ENCODE measurements around the gene GPR108. TPM values are rescaled to one million over a fixed set of nuclear protein-coding genes. Genes with fewer than 3 reads are reported as not detected.

The GPR108 gene
- total and polyA plus RNA-seq, 4 donors: 21.2 to 56.6 (median 51.1) TPM

GRCh38 chr19:6685962-6686627 lies 51.3 kb downstream of the GPR108 start:
- Histone ChIP-seq H3K27me3 (ENCODE audit: control insufficient read depth, insufficient read depth, low read length) (no peaks in the 10 kb centered on the region), H3K9me3 (ENCODE audit: control insufficient read depth, insufficient read depth, low read length) (no peaks in the 10 kb centered on the region), H3K36me3 (ENCODE audit: control insufficient read depth, insufficient read depth, low read length) (no peaks in the 10 kb centered on the region), H3K4me3 (ENCODE audit: low read depth, low read length) (no peak overlapping the region), H3K4me1 (ENCODE audit: control insufficient read depth, insufficient read depth, low read length) (no peaks in the 10 kb centered on the region), H3K27ac (ENCODE audit: low read depth, low read length) (no peak overlapping the region)
- WGBS (ENCODE audit: insufficient coverage): 81% methylated on average over 14 of the region's 15 CpGs
- DNase-seq (ENCODE audit: low read depth in 4 of 6, low spot score in 6 of 6): no peak

GRCh38 chr19:6685482-6685881 lies 51.9 kb downstream of the GPR108 start:
- H3K27ac ChIP-seq (ENCODE audit: low read depth, low read length): no peak overlapping the region
- H3K4me1 ChIP-seq (ENCODE audit: control insufficient read depth, insufficient read depth, low read length): no peaks in the 10 kb centered on the region
- H3K27me3 ChIP-seq (ENCODE audit: control insufficient read depth, insufficient read depth, low read length): no peaks in the 10 kb centered on the region
- no peak for DNase-seq (ENCODE audit: low read depth in 4 of 6, low spot score in 6 of 6)
- no peaks in the 10 kb centered on the region for H3K9me3 ChIP-seq (ENCODE audit: control insufficient read depth, insufficient read depth, low read length)
- H3K4me3 ChIP-seq (ENCODE audit: low read depth, low read length): no peak overlapping the region
- WGBS (ENCODE audit: insufficient coverage): 86% methylated on average over 3 of the region's 4 CpGs
- no peaks in the 10 kb centered on the region for H3K36me3 ChIP-seq (ENCODE audit: control insufficient read depth, insufficient read depth, low read length)

- no peaks in the 10 kb centered on the region for H3K27me3 ChIP-seq (ENCODE audit: control insufficient read depth, insufficient read depth, low read length)
- no peaks in the 10 kb centered on the region for H3K9me3 ChIP-seq (ENCODE audit: control insufficient read depth, insufficient read depth, low read length)
- H3K27ac ChIP-seq (ENCODE audit: low read depth, low read length): no peak overlapping the region
- no peak overlapping the region for H3K4me3 ChIP-seq (ENCODE audit: low read depth, low read length)
- no peaks in the 10 kb centered on the region for H3K36me3 ChIP-seq (ENCODE audit: control insufficient read depth, insufficient read depth, low read length)
- DNase-seq (ENCODE audit: low read depth in 4 of 6, low spot score in 6 of 6): no peak
- no peaks in the 10 kb centered on the region for H3K4me1 ChIP-seq (ENCODE audit: control insufficient read depth, insufficient read depth, low read length)
- 89% methylated on average over 3 of the region's 4 CpGs for WGBS (ENCODE audit: insufficient coverage)
These were observed 53.4 kb downstream of the GPR108 start for GRCh38 chr19:6683971-6684370.

DNA sequence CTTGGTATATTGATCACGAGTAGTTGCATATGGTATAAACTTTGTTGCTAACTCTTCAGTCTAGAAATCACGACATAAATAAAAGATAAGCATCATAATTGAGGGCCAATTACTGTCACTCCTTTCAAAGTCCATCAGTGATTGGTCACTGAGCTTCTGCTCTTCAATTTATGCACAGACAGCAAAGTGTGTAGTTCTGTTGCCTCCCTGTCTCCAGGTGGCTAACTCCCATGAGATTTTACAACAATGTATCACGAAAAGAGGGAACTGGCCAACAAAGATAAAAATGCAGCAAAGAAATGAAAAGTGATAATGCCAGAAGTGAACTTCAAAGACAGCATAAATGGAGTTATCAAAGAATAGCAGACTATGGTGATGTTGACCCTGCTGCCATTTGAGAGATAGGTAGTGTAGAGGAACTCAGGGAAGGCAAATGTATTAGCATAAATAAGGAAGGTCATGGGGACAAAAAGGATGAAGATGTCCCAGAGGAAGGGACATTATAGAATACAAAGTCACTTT lies 54.7 kb downstream of the GPR108 start:
- Histone ChIP-seq H3K36me3 (ENCODE audit: control insufficient read depth, insufficient read depth, low read length) (no peaks in the 10 kb centered on the region), H3K4me1 (ENCODE audit: control insufficient read depth, insufficient read depth, low read length) (no peaks in the 10 kb centered on the region), H3K4me3 (ENCODE audit: low read depth, low read length) (no peak overlapping the region), H3K9me3 (ENCODE audit: control insufficient read depth, insufficient read depth, low read length) (no peaks in the 10 kb centered on the region), H3K27ac (ENCODE audit: low read depth, low read length) (no peak overlapping the region), H3K27me3 (ENCODE audit: control insufficient read depth, insufficient read depth, low read length) (no peaks in the 10 kb centered on the region)
- DNase-seq (ENCODE audit: low read depth in 4 of 6, low spot score in 6 of 6): no peak
- WGBS (ENCODE audit: insufficient coverage): no CpG with 5 or more reads among the region's 3 CpGs

GRCh38 chr19:6680141-6680540 lies 57.2 kb downstream of the GPR108 start:
- Histone ChIP-seq H3K9me3 (ENCODE audit: control insufficient read depth, insufficient read depth, low read length) (no peaks in the 10 kb centered on the region), H3K36me3 (ENCODE audit: control insufficient read depth, insufficient read depth, low read length) (no peaks in the 10 kb centered on the region), H3K4me3 (ENCODE audit: low read depth, low read length) (no peak overlapping the region), H3K4me1 (ENCODE audit: control insufficient read depth, insufficient read depth, low read length) (no peaks in the 10 kb centered on the region), H3K27me3 (ENCODE audit: control insufficient read depth, insufficient read depth, low read length) (no peaks in the 10 kb centered on the region), H3K27ac (ENCODE audit: low read depth, low read length) (no peak overlapping the region)
- DNase-seq (ENCODE audit: low read depth in 4 of 6, low spot score in 6 of 6): no peak
- WGBS (ENCODE audit: insufficient coverage): 100% methylated on average over 1 of the region's 1 CpG

Other genes with a start within 250 kb of the GPR108 start
- gene TUBB4A, start 235.3 kb downstream of the GPR108 start, total RNA-seq: 100 to 1,000 TPM in 1 of 2 donors, 10 to 100 TPM in 1; 42.2 to 121 TPM
- 100 to 1,000 TPM; 565 to 644 TPM for gene TUBB4A, start 235.3 kb downstream of the GPR108 start, polyA plus RNA-seq (ENCODE audit: insufficient read length in 2 of 2)
- gene TNFSF9, start 206.6 kb downstream of the GPR108 start, total RNA-seq: 1 to 10 TPM; 1.5 to 4.0 TPM
- gene TNFSF9, start 206.6 kb downstream of the GPR108 start, polyA plus RNA-seq (ENCODE audit: insufficient read length in 2 of 2): 1 to 10 TPM; 5.6 to 6.8 TPM
- gene CD70, start 146.4 kb downstream of the GPR108 start, total RNA-seq: not detected
- gene CD70, start 146.4 kb downstream of the GPR108 start, polyA plus RNA-seq (ENCODE audit: insufficient read length in 2 of 2): not detected
- under 1 TPM; 0.06 to 0.10 TPM for gene TNFSF14, start 67.4 kb downstream of the GPR108 start, total RNA-seq
- gene TNFSF14, start 67.4 kb downstream of the GPR108 start, polyA plus RNA-seq (ENCODE audit: insufficient read length in 2 of 2): under 1 TPM; 0.12 to 0.17 TPM
- gene C3, start 16.9 kb downstream of the GPR108 start, total RNA-seq: 100 to 1,000 TPM in 1 of 2 donors, 10 to 100 TPM in 1; 72.9 to 118 TPM
- 100 to 1,000 TPM; 104 to 163 TPM for gene C3, start 16.9 kb downstream of the GPR108 start, polyA plus RNA-seq (ENCODE audit: insufficient read length in 2 of 2)
- gene TRIP10, start 2.1 kb upstream of the GPR108 start, total RNA-seq: 10 to 100 TPM in 1 of 2 donors, 1 to 10 TPM in 1; 8.7 to 19.8 TPM
- gene TRIP10, start 2.1 kb upstream of the GPR108 start, polyA plus RNA-seq (ENCODE audit: insufficient read length in 2 of 2): 10 to 100 TPM; 14.4 to 22.8 TPM
- under 1 TPM; 0.20 to 0.50 TPM for gene SH2D3A, start 29.9 kb upstream of the GPR108 start, total RNA-seq
- gene SH2D3A, start 29.9 kb upstream of the GPR108 start, polyA plus RNA-seq (ENCODE audit: insufficient read length in 2 of 2): 1 to 10 TPM; 1.3 to 1.7 TPM
- 1 to 10 TPM; 4.3 to 9.5 TPM for gene VAV1, start 35.1 kb upstream of the GPR108 start, total RNA-seq
- gene VAV1, start 35.1 kb upstream of the GPR108 start, polyA plus RNA-seq (ENCODE audit: insufficient read length in 2 of 2): 1 to 10 TPM; 4.2 to 6.0 TPM
- gene ADGRE1, start 150.0 kb upstream of the GPR108 start, total RNA-seq: 1 to 10 TPM in 1 of 2 donors, not detected in 1; 1.1 TPM
- gene ADGRE1, start 150.0 kb upstream of the GPR108 start, polyA plus RNA-seq (ENCODE audit: insufficient read length in 2 of 2): under 1 TPM in 1 of 2 donors, not detected in 1; 0.11 TPM